Stimulated activated CD8-positive, alpha-beta memory T cell treated with anti-CD3 and anti-CD28 coated beads, Interleukin-12 subunit alpha, Interleukin-12 subunit beta, amount 100 ng/mL, for 24 hours (primary cell): ENCODE data around the gene MRTFA.

Source experiments
- DNase-seq: peaks from one replicate; pipeline ENCODE4 v3.0.0-alpha.2; 2020; ENCODE audit errors: extremely low read depth

The MRTFA gene

GRCh38 chr22:40463683-40464082, 172.8 kb downstream of the MRTFA start:
- DNase-seq: no peak

GRCh38 chr22:40463017-40463631, 173.4 kb downstream of the MRTFA start:
- no peak for DNase-seq

- no peak for DNase-seq
Observed at GRCh38 chr22:40462195-40462984, 174.1 kb downstream of the MRTFA start.

- DNase-seq: no peak
Observed at GRCh38 chr22:40453671-40454070, 182.8 kb downstream of the MRTFA start.

- no peak for DNase-seq
Observed at GRCh38 chr22:40452730-40453487, 183.6 kb downstream of the MRTFA start.

- DNase-seq: no peak
Observed at GRCh38 chr22:40451210-40451609, 185.3 kb downstream of the MRTFA start.

- no peak for DNase-seq
Observed at GRCh38 chr22:40450616-40451015, 185.9 kb downstream of the MRTFA start.

- no peak for DNase-seq
Observed at GRCh38 chr22:40449676-40450035, 186.9 kb downstream of the MRTFA start.

GRCh38 chr22:40446203-40446602, 190.3 kb downstream of the MRTFA start:
- no peak for DNase-seq

- no peak for DNase-seq
Observed at GRCh38 chr22:40444178-40444831, 192.2 kb downstream of the MRTFA start.

GRCh38 chr22:40443732-40444131, 192.8 kb downstream of the MRTFA start:
- DNase-seq: no peak

- DNase-seq: no peak
Observed at GRCh38 chr22:40441761-40442390, 194.6 kb downstream of the MRTFA start.

GRCh38 chr22:40436505-40437431, 199.8 kb downstream of the MRTFA start:
- DNase-seq: no peak

- DNase-seq: no peak
Observed at GRCh38 chr22:40434745-40435144, 201.8 kb downstream of the MRTFA start.

GRCh38 chr22:40434106-40434505, 202.4 kb downstream of the MRTFA start:
- DNase-seq: no peak

GRCh38 chr22:40433416-40434090, 203.0 kb downstream of the MRTFA start:
- no peak for DNase-seq

- no peak for DNase-seq
Observed at GRCh38 chr22:40432625-40433024, 203.9 kb downstream of the MRTFA start.

GRCh38 chr22:40432157-40432556, 204.4 kb downstream of the MRTFA start:
- DNase-seq: no peak

GRCh38 chr22:40430991-40431390, 205.5 kb downstream of the MRTFA start:
- DNase-seq: no peak

- DNase-seq: no peak
Observed at GRCh38 chr22:40429481-40429880, 207.0 kb downstream of the MRTFA start.
